HG02870 (cell line): ENCODE measurements around the gene PTPRG.
"Not testable (repeated sequence)": the region's sequence is repeated elsewhere in the genome, so short reads cannot be mapped to it uniquely, and the experiment has no call there.

ENCODE experiments used
- ATAC-seq: cut with Tn5 transposase; IDR thresholded peaks from one replicate; pipeline ENCODE4 v1.9.1; 2021; ENCODE audit warnings: mild to moderate bottlenecking, moderate library complexity; ENCODE audit not compliant: unreplicated experiment

The PTPRG gene

GRCh38 chr3:61561374-61562041, at the start of gene PTPRG:
PTPRG (plus strand) TSS chr3:61561571; CDS start chr3:61562288, 717 bp downstream.
- ATAC-seq: no peak

GRCh38 chr3:61518590-61518989, 42.8 kb upstream of the PTPRG start:
- no peak for ATAC-seq

- ATAC-seq: peak; percentile 95
Measured at GRCh38 chr3:61520966-61521628, 40.3 kb upstream of the PTPRG start.

GRCh38 chr3:61522060-61522459, 39.3 kb upstream of the PTPRG start:
- ATAC-seq: no peak

GRCh38 chr3:61522626-61523025, 38.7 kb upstream of the PTPRG start:
- ATAC-seq: no peak

GRCh38 chr3:61524933-61525332, 36.4 kb upstream of the PTPRG start:
- no peak for ATAC-seq

GRCh38 chr3:61526308-61526707, 35.1 kb upstream of the PTPRG start:
- no peak for ATAC-seq

- no peak for ATAC-seq
Measured at GRCh38 chr3:61527011-61527410, 34.4 kb upstream of the PTPRG start.

GRCh38 chr3:61530355-61530754, 31.0 kb upstream of the PTPRG start:
- ATAC-seq: no peak

- no peak for ATAC-seq
Measured at GRCh38 chr3:61531528-61531927, 29.8 kb upstream of the PTPRG start.

- ATAC-seq: no peak
Measured at GRCh38 chr3:61532739-61533500, 28.5 kb upstream of the PTPRG start.

- ATAC-seq: no peak
Measured at GRCh38 chr3:61535826-61536225, 25.5 kb upstream of the PTPRG start.

GRCh38 chr3:61537366-61537765, 24.0 kb upstream of the PTPRG start:
- ATAC-seq: no peak

- ATAC-seq: no peak
Measured at GRCh38 chr3:61538486-61538885, 22.9 kb upstream of the PTPRG start.

GRCh38 chr3:61541694-61542093, 19.7 kb upstream of the PTPRG start:
- ATAC-seq: no peak

- no peak for ATAC-seq
Measured at GRCh38 chr3:61545716-61546115, 15.7 kb upstream of the PTPRG start.

- no peak for ATAC-seq
Measured at GRCh38 chr3:61547625-61548024, 13.7 kb upstream of the PTPRG start.

- not testable (repeated sequence) for ATAC-seq
Measured at GRCh38 chr3:61552704-61553103, 8.7 kb upstream of the PTPRG start.

- ATAC-seq: no peak
Measured at GRCh38 chr3:61559136-61559731, 2.1 kb upstream of the PTPRG start.

GRCh38 chr3:61560517-61561373, 626 bp upstream of the PTPRG start:
- no peak for ATAC-seq
